ACC112 (cell line): ENCODE data around the gene PHYKPL.

Experiments used
- H2AFZ ChIP-seq: fragments of 200-600 bp; sonication (generic); one replicate; pipeline ENCODE4 v1.6.0; 2017; ENCODE audit warnings: antibody characterized with exemption, low read length; ENCODE audit not compliant: unreplicated experiment
- H3K27ac ChIP-seq: fragments of 200-600 bp; sonication (generic); 2 replicates; pipeline ENCODE4 v1.5.1; 2014; ENCODE audit warnings: low read depth, mild to moderate bottlenecking, antibody characterized with exemption, low read length, moderate library complexity
- H3K27me3 ChIP-seq: fragments of 200-600 bp; sonication (generic); 2 replicates; pipeline ENCODE4 v1.6.1; 2014; ENCODE audit warnings: mild to moderate bottlenecking, antibody characterized with exemption, low read length, moderate library complexity, mixed read lengths; ENCODE audit not compliant: insufficient read depth
- H3K36me3 ChIP-seq: fragments of 200-600 bp; sonication (generic); 2 replicates; pipeline ENCODE4 v1.6.1; 2016; ENCODE audit warnings: mild to moderate bottlenecking, antibody characterized with exemption, low read length, moderate library complexity, mixed read lengths; ENCODE audit not compliant: insufficient read depth
- H3K4me1 ChIP-seq: fragments of 200-600 bp; sonication (generic); one replicate; pipeline ENCODE4 v1.6.1; 2016; ENCODE audit warnings: low read length, mixed read lengths; ENCODE audit not compliant: insufficient read depth, unreplicated experiment, control insufficient read depth
- H3K4me3 ChIP-seq: fragments of 200-600 bp; sonication (generic); 2 replicates; pipeline ENCODE4 v1.5.1; 2014; ENCODE audit warnings: mild to moderate bottlenecking, low read depth, low read length
- H3K79me2 ChIP-seq: fragments of 200-600 bp; sonication (generic); one replicate; pipeline ENCODE4 v1.6.0; 2016; ENCODE audit warnings: low read length; ENCODE audit not compliant: control insufficient read depth, unreplicated experiment, insufficient read depth

Gene PHYKPL

DNA sequence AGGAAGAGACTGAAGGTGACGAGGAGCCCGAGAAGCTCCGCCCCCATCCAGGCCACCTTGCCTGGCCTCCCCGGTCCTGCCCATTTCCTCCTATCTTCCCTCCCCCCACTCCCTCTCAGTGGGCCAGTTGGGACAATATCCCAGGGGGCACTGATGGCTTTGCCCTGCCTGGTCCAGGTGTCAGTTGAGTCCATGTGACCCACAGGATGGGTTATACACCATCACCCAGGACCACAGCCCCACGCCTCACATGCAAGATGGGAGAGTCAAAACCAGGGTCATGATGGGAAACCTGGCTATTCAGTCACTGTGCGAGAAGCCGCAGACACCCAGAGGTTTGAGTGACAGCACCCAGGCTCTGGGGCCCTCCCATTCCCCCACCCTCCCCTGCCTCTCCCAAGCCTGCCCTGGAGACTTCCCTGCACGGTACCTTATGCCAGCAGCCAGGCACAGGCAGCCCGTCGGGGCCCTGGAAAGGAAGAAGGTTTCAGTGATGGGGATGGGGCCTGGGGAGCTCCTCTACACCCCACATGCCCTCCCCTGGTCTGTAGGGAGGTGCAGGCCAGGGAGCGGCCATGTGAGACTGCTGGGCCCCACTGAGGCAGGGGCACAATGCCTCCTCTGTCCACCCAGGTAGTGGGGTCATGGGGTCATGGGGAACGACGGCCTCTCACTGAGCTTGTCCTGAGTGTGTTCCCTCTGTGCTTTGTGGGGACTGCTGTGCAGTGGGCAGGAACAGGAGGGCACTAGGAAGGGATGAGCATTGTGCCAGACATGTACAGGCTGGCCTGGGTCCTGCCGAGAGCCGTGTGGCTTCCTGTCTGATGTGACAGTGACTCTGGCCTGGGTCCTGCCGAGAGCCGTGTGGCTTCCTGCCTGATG is 6.3 kb upstream of the PHYKPL start:
- Histone ChIP-seq H3K27ac (no peak overlapping the region), H3K4me3 (no peak overlapping the region), H2AFZ (no peak overlapping the region), H3K79me2 (no peaks in the 10 kb centered on the region), H3K36me3 (no peaks in the 10 kb centered on the region), H3K4me1 (no peaks in the 10 kb centered on the region), H3K27me3 (no peaks in the 10 kb centered on the region)

DNA sequence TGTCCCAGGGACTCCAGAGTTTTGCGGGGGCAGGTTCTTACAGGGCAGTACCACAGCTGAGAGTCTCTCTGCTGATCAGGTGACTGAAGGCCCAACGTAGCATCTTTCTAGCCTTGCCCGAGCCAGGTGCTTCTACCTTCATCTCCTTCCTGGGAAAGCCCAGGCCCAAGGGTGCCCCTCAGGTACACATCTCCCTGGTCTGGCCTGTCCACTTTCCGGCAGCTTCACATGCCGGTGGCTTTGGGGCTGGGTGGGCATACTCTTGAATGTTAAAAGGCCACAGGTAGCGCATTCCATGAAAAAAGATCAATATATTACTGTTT is 5.7 kb upstream of the PHYKPL start:
- no peak overlapping the region for H3K27ac ChIP-seq
- H3K4me1 ChIP-seq: no peaks in the 10 kb centered on the region
- no peaks in the 10 kb centered on the region for H3K27me3 ChIP-seq
- H3K36me3 ChIP-seq: no peaks in the 10 kb centered on the region
- no peak overlapping the region for H3K4me3 ChIP-seq
- H3K79me2 ChIP-seq: no peaks in the 10 kb centered on the region
- H2AFZ ChIP-seq: no peak overlapping the region

DNA sequence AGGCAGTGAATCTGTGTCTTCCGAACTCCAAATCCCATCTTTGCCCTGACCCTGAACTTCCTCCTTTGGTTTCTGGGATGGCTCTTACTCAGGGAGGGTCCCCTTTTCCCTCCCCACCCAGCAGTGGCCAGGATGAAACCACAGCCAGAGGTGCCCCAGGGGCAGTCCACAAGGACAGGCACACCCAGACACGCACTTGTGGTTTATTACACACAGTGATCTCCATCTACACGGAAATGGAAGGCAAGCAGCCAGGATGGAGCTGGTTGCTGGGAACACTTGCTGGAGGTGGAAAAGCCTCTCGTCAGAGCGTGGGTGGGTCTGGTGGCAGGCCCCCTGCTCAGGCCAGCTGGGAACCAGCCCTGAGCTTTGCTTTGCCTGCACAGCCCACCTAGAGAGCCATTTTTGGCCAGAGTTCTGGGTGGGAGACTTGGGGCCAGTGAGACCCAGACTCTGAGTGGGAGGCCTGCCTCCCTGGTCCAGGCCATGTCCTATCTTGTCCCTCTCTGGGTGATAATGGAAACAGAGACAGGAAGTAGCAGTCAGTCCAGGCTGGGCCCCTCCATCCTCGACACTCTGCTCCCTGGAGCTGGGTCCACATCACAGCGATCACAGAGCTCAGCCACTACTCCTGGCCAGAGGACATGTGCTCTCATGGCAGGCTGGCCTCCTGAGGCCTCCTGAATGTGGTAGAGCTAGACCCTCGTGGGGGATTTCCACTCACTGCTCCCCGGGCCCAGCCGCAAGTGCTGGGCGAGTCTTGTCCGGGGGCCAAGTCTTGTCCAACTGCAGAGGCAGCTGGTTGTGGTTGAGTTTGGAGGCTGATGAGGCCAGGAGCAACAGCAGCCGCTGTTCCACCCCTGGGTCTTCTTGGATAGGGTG is 5.1 kb upstream of the PHYKPL start:
- Histone ChIP-seq H3K27me3 (no peaks in the 10 kb centered on the region), H3K79me2 (no peaks in the 10 kb centered on the region), H3K4me1 (peaks cover 4% of the 10 kb centered on the region), H2AFZ (no peak overlapping the region), H3K4me3 (no peak overlapping the region), H3K27ac (no peak overlapping the region), H3K36me3 (no peaks in the 10 kb centered on the region)

- no peak overlapping the region for H3K27ac ChIP-seq
- H3K4me3 ChIP-seq: no peak overlapping the region
- no peaks in the 10 kb centered on the region for H3K27me3 ChIP-seq
- no peaks in the 10 kb centered on the region for H3K36me3 ChIP-seq
- H3K79me2 ChIP-seq: peaks cover 4% of the 10 kb centered on the region
- H2AFZ ChIP-seq: no peak overlapping the region
- H3K4me1 ChIP-seq: peaks cover 4% of the 10 kb centered on the region
Observed at GRCh38 chr5:178236679-178237078, 4.1 kb upstream of the PHYKPL start.

DNA sequence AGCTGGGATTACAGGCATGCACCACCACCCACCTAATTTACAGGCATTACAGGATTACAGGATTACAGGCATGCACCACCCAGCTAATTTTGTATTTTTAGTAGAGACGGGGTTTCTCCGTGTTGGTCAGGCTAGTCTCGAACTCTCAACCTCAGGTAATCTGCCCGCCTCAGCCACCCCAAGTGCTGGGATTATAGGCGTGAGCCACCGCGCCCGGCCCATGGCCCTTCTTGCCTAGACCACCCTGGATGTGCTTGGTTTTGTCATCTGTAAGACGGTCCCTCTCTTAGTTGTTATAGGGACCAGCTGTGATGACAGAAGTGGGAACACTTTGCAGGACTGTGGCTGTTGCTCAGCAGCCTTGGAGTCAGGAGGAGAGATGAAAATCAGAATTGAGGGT is 3.5 kb upstream of the PHYKPL start:
- H3K27ac ChIP-seq: no peak overlapping the region
- peaks cover 9% of the 10 kb centered on the region for H3K79me2 ChIP-seq
- peaks cover 8% of the 10 kb centered on the region for H3K4me1 ChIP-seq
- no peaks in the 10 kb centered on the region for H3K36me3 ChIP-seq
- H3K4me3 ChIP-seq: no peak overlapping the region
- H3K27me3 ChIP-seq: no peaks in the 10 kb centered on the region
- H2AFZ ChIP-seq: no peak overlapping the region

DNA sequence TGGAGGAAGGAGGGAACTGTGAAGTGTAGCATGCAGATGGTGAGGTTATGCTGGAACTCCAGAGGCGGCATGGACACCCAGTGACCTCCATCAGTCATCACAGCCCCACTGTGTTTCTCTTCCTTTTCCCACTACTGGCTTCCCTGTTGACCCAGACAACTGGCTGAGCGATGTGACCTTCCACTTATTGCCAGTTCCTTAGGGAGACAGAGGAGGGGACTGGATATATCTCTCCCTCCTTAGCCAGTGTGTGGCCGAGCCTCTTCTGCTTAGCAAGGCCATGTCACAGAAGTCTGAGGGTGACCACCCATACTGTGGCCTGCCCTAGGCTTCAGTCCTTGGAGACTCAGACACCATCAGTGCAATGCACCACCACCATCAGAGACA is 3.0 kb upstream of the PHYKPL start:
- no peak overlapping the region for H3K4me3 ChIP-seq
- no peaks in the 10 kb centered on the region for H3K27me3 ChIP-seq
- peaks cover 15% of the 10 kb centered on the region for H3K79me2 ChIP-seq
- H2AFZ ChIP-seq: no peak overlapping the region
- no peak overlapping the region for H3K27ac ChIP-seq
- no peaks in the 10 kb centered on the region for H3K36me3 ChIP-seq
- H3K4me1 ChIP-seq: peaks cover 14% of the 10 kb centered on the region

DNA sequence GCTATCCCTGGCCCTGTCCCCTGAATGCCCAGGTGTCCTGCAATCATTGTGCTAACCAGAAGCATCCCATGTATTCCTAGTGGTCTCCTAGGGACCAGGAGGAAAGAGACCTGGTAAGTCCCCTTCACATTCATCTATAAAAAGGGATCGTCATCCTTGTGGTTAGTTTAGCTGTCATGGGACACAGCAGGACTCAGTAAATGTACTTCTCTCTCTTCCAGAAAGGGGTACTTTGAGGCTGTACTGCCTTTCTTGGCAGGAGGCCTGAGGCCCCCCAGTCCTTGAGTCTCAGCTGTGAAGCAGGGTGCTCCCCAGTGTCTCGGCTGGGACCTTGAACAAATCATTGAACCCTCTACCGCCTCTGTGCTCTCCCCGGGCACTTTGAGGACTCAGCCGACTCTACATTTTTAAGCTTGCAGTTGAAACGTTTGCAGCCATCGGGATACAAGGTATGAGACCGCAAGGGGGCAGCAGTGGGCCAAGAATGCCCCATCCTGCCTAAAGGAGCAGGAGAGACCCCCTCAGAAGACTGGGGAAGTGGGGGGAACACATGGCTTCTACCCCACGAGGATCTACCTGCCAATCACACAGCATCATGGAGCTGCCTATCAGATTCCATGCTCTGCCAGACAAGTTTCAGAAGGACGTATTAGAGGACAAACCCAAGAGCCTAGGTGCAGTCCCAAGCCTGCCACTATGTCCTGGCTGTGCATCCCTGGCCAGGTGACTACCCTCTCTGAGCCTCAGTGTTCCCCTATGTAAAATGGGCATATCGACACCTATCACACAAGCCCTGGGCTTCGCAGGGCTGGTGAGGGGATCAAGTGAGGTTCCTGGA is 2.4 kb upstream of the PHYKPL start:
- Histone ChIP-seq H2AFZ (no peak overlapping the region), H3K79me2 (peaks cover 21% of the 10 kb centered on the region), H3K4me3 (no peak overlapping the region), H3K36me3 (no peaks in the 10 kb centered on the region), H3K4me1 (peaks cover 19% of the 10 kb centered on the region), H3K27ac (no peak overlapping the region), H3K27me3 (no peaks in the 10 kb centered on the region)

GRCh38 chr5:178234121-178234749 is 1.6 kb upstream of the PHYKPL start:
- Histone ChIP-seq H2AFZ (no peak overlapping the region), H3K4me3 (no peak overlapping the region), H3K79me2 (peaks cover 28% of the 10 kb centered on the region), H3K27ac (no peak overlapping the region), H3K4me1 (peaks cover 23% of the 10 kb centered on the region), H3K27me3 (no peaks in the 10 kb centered on the region), H3K36me3 (no peaks in the 10 kb centered on the region)

DNA sequence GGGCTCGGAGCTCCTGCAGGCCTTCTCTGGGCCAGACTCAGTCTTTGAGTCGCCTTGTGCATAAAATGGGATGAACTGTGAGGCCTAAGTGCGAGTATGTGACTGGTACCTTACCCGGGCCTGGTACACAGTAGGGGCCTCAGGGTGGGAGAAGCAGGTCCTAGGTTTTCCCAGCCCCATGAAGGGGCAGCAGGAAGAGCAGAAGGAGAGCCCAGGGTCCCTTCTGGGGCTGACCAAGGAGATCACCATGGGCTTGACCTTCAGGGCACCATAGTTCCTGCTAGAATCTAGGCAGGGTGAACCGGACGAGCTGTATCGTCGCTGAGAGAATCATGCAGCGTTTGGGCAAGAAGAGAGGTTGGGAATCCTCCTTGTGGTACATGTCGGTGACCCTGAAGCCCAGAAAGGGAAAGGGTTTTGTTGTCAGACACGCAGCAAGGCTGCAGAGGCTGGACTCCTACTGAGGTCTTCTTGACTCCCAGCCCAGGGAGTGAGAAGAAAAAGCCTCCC is 373 bp upstream of the PHYKPL start:
- peak overlapping the region; percentile 73 for H3K27ac ChIP-seq
- peaks cover 36% of the 10 kb centered on the region for H3K79me2 ChIP-seq
- no peaks in the 10 kb centered on the region for H3K27me3 ChIP-seq
- peak overlapping the region; percentile 97 for H3K4me3 ChIP-seq
- H2AFZ ChIP-seq: peak overlapping the region; percentile 91
- peaks cover 8% of the 10 kb centered on the region for H3K36me3 ChIP-seq
- peaks cover 28% of the 10 kb centered on the region for H3K4me1 ChIP-seq
